AG09309 (cell line): ENCODE measurements around the gene PARP6.

Experiments
- DNase-seq: peaks from one replicate; pipeline ENCODE4 v3.0.0-alpha.2; 2010; ENCODE audit warnings: low read depth
- H3K4me3 ChIP-seq: 2 replicates; pipeline ENCODE4 v1.5.1; 2011; ENCODE audit warnings: mild to moderate bottlenecking, low read depth, low read length, moderate library complexity; ENCODE audit not compliant: control insufficient read depth
- TF ChIP-seq, protein P1 (sequence below): IDR thresholded peaks from 2 replicates; pipeline ENCODE4 v1.5.1; 2011; ENCODE audit warnings: mild to moderate bottlenecking, low read depth, low read length, inconsistent platforms; ENCODE audit not compliant: insufficient read depth, control insufficient read depth; ENCODE audit errors: missing control alignments

The PARP6 gene

GRCh38 chr15:72313881-72314280 lies 41.5 kb upstream of the PARP6 start:
- TF ChIP-seq, protein P1, sequence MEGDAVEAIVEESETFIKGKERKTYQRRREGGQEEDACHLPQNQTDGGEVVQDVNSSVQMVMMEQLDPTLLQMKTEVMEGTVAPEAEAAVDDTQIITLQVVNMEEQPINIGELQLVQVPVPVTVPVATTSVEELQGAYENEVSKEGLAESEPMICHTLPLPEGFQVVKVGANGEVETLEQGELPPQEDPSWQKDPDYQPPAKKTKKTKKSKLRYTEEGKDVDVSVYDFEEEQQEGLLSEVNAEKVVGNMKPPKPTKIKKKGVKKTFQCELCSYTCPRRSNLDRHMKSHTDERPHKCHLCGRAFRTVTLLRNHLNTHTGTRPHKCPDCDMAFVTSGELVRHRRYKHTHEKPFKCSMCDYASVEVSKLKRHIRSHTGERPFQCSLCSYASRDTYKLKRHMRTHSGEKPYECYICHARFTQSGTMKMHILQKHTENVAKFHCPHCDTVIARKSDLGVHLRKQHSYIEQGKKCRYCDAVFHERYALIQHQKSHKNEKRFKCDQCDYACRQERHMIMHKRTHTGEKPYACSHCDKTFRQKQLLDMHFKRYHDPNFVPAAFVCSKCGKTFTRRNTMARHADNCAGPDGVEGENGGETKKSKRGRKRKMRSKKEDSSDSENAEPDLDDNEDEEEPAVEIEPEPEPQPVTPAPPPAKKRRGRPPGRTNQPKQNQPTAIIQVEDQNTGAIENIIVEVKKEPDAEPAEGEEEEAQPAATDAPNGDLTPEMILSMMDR = no peak
- no peak overlapping the region for H3K4me3 ChIP-seq
- DNase-seq = no peak

- TF ChIP-seq, protein P1 = no peak
- H3K4me3 ChIP-seq = no peak overlapping the region
- DNase-seq = no peak
Observed at GRCh38 chr15:72313448-72313840, 41.1 kb upstream of the PARP6 start.

- TF ChIP-seq, protein P1 = peak; percentile 88
- no peak overlapping the region for H3K4me3 ChIP-seq
- DNase-seq = no peak
Observed at GRCh38 chr15:72312605-72313447, 40.5 kb upstream of the PARP6 start.

DNA sequence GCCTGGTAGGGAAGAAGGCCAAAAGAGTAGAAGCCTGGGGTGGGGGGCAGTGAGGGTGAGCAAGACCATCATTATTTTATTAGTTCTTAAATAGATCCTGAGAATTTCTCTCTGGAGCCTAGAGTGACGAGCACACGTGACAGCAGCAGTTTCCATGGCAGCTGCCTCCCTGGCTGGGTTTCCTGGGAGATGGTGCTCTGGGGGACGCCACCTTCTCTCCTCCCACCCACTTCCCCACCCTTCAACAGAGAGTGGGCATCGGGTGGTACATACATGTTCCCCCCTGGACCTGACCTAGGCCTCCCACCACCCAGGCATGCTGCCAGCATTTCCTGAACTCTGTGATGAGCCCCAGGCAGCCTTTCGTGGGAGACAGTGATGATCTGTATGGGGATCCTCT lies 34.7 kb upstream of the PARP6 start:
- TF ChIP-seq, protein P1 = no peak
- DNase-seq = no peak
- H3K4me3 ChIP-seq = no peak overlapping the region

DNA sequence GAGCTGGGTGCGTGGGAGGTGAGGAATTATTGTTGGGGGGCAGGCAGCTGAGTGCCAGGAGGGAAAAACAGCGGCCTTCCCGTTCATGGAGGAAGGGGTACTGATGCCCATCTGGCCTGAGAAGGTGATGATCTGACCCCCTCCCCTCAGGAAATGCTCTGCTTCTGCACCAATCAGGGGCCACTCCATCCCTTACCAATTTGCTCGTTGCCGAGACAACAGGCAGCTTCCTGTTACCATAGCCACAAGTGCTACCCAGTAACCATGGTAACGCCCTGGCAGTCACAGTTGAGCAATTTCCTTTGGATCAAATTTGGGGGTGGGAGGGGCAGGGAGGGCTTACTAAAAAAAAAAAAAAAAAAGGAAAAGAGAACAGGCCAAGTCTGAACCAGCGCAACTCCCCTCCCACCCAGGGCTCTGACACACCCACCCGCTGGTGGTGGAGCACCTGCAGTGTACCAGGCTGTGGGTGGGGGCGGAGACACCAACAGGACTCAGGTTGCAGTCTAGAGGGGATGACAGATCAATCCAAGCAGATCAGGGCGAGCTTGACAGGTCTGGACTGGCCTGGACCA lies 33.9 kb upstream of the PARP6 start:
- no peak for DNase-seq
- TF ChIP-seq, protein P1 = no peak
- H3K4me3 ChIP-seq = no peak overlapping the region

GRCh38 chr15:72304596-72304995 lies 32.2 kb upstream of the PARP6 start:
- TF ChIP-seq, protein P1 = no peak
- no peak for DNase-seq
- H3K4me3 ChIP-seq = no peak overlapping the region
